K562 (cell line): ENCODE results near the gene SEMA3F. TPM values are rescaled to one million over a fixed set of nuclear protein-coding genes. Genes with fewer than 3 reads are reported as not detected.

ENCODE experiments used
- ATAC-seq: fragments of 200-7000 bp; cut with Tn5 transposase; 3 replicates; pipeline ENCODE4 v1.9.1; 2020; ENCODE audit warnings: moderate library complexity
- BruUV-seq: library from RNA; stranded (reverse); fragments of 400-500 nt; replicated peaks from 2 replicates; lab custom pipeline; 2021; lab: Mats Ljungman, UMichigan
- CTCF ChIA-PET: fragments of 300-600 bp; formaldehyde crosslinking; extraction: SDS; loops from one replicate; lab custom pipeline; 2021; ENCODE audit warnings: low intra/inter-chr PET ratio; lab: Yijun Ruan, JAX
- POLR2A ChIA-PET: fragments of 300-600, 350-650 bp; sonication (Branson Sonifier 250); formaldehyde crosslinking; extraction: SDS; loops from one replicate; lab custom pipeline; 2021; ENCODE audit warnings: antibody characterized with exemption, inconsistent platforms; lab: Yijun Ruan, JAX
- DNase-seq, 4 experiments: peaks; one replicate each; pipeline versions ENCODE4 v3.0.0 to v3.0.0-alpha.2; 2011 to 2018; ENCODE audit warnings: low spot score in 3 of 4, mixed read lengths in 3 of 4; ENCODE audit errors: extremely low read depth in 1 of 4
- FAIRE-seq: peaks from 2 replicates; lab custom pipeline; 2011; peaks lifted over from hg19 to GRCh38; lab: Jason Lieb, UNC
- H2AFZ ChIP-seq: 2 replicates; pipeline ENCODE4 v1.6.0; 2011; ENCODE audit warnings: low read depth, low read length, control low read depth, inconsistent platforms
- H3K27ac ChIP-seq: fragments of 200-600 bp; 3 replicates; pipeline ENCODE4 v1.8.0; 2011; ENCODE audit warnings: low read depth, mild to moderate bottlenecking, control low read depth, inconsistent platforms, low read length, moderate library complexity, mixed read lengths; ENCODE audit errors: extremely low read depth
- H3K27me3 ChIP-seq, 2 experiments: fragments of 300-600 bp in 1 of 2; 2 replicates in 1 of 2; 3 replicates in 1 of 2; pipeline versions ENCODE4 v1.6.0 to v1.8.0; 2011; ENCODE audit warnings: inconsistent platforms in 2 of 2, low read length in 2 of 2, mild to moderate bottlenecking in 1 of 2, mixed read lengths in 1 of 2, moderate library complexity in 1 of 2; ENCODE audit not compliant: control insufficient read depth in 2 of 2, insufficient read depth in 2 of 2
- H3K36me3 ChIP-seq: fragments of 300-600 bp; 3 replicates; pipeline ENCODE4 v1.8.0; 2011; ENCODE audit warnings: mild to moderate bottlenecking, low read length, inconsistent platforms; ENCODE audit not compliant: control insufficient read depth, insufficient read depth
- H3K4me1 ChIP-seq, 2 experiments: fragments of 200-600 bp in 1 of 2; replicated peaks in 1 of 2; 2 replicates in 1 of 2; 3 replicates in 1 of 2; pipeline versions ENCODE4 v1.5.1 to v1.8.0; 2011; ENCODE audit warnings: inconsistent platforms in 2 of 2, low read length in 2 of 2, mild to moderate bottlenecking in 1 of 2, mixed read lengths in 1 of 2, moderate library complexity in 1 of 2; ENCODE audit not compliant: control insufficient read depth in 2 of 2, insufficient read depth in 2 of 2
- H3K4me2 ChIP-seq: 2 replicates; pipeline ENCODE4 v1.6.1; 2011; ENCODE audit warnings: low read length, control low read depth, inconsistent platforms, mixed read lengths; ENCODE audit not compliant: insufficient read depth
- H3K4me3 ChIP-seq: fragments of 200-600 bp; sonication (generic), shearing (Covaris generic); 2 replicates; pipeline ENCODE4 v1.5.1; 2016; ENCODE audit warnings: control low read depth, inconsistent platforms
- H3K79me2 ChIP-seq: fragments of 200-600 bp; 3 replicates; pipeline ENCODE4 v1.8.0; 2011; ENCODE audit warnings: low read length, inconsistent platforms; ENCODE audit not compliant: control insufficient read depth, insufficient read depth
- H3K9ac ChIP-seq, 2 experiments: 2 replicates each; pipeline versions ENCODE4 v1.6.0 to v1.6.1; 2011; ENCODE audit warnings: low read depth in 2 of 2, low read length in 2 of 2, control low read depth in 1 of 2, inconsistent platforms in 1 of 2, mild to moderate bottlenecking in 1 of 2, mixed read lengths in 1 of 2; ENCODE audit not compliant: insufficient read depth in 1 of 2
- H3K9me1 ChIP-seq: one replicate; pipeline ENCODE4 v1.6.0; 2011; ENCODE audit warnings: inconsistent platforms, mild to moderate bottlenecking, low read length, moderate library complexity; ENCODE audit not compliant: control insufficient read depth, insufficient read depth
- H3K9me3 ChIP-seq: replicated peaks from 2 replicates; pipeline ENCODE4 v1.5.1; 2011; ENCODE audit warnings: low read depth, low read length, inconsistent platforms; ENCODE audit not compliant: control insufficient read depth, insufficient read depth
- H4K20me1 ChIP-seq: replicated peaks from 2 replicates; pipeline ENCODE4 v1.6.1; 2011; ENCODE audit warnings: low read length, inconsistent platforms, mixed read lengths; ENCODE audit not compliant: control insufficient read depth, insufficient read depth
- CREBBP ChIP-seq: IDR thresholded peaks from one replicate; pipeline ENCODE4 v1.6.1; 2012; ENCODE audit warnings: low read depth, mild to moderate bottlenecking, control low read depth, inconsistent platforms, low read length
- ELF1 ChIP-seq: fragments of 200-800 bp; sonication (Bioruptor generic); IDR thresholded peaks from 2 replicates; pipeline ENCODE4 v1.6.1; 2016; ENCODE audit warnings: missing genetic modification characterization, missing compliant biosample characterization
- HSF4 ChIP-seq: fragments of 250-450 bp; sonication (Bioruptor Pico); IDR thresholded peaks from 2 replicates; pipeline ENCODE4 v2.1.2; 2022; ENCODE audit warnings: mild to moderate bottlenecking, moderate library complexity, borderline replicate concordance
- MBD2 ChIP-seq: sonication (generic); IDR thresholded peaks from 2 replicates; pipeline ENCODE4 v1.6.1; 2016; ENCODE audit warnings: low read depth, borderline replicate concordance
- PRDM10 ChIP-seq: fragments of 450-650 bp; IDR thresholded peaks from 2 replicates; pipeline ENCODE4 v1.6.1; 2018; ENCODE audit not compliant: partially characterized antibody
- RBM25 ChIP-seq: fragments of 200-400 bp; formaldehyde crosslinking; IDR thresholded peaks from 2 replicates; pipeline ENCODE4 v1.6.1; 2018; ENCODE audit warnings: low read length, low read depth, moderate library complexity; ENCODE audit not compliant: severe bottlenecking
- TFAP4 ChIP-seq: sonication (generic); formaldehyde crosslinking; IDR thresholded peaks from 2 replicates; pipeline ENCODE4 v1.8.0; 2022; ENCODE audit warnings: missing genetic modification reagents, mild to moderate bottlenecking, moderate library complexity, borderline replicate concordance
- YY1 ChIP-seq, 3 experiments: IDR thresholded peaks; 2 replicates each; pipeline ENCODE4 v1.6.1; 2011; ENCODE audit warnings: low read length in 2 of 3, mild to moderate bottlenecking in 2 of 3, moderate library complexity in 2 of 3, borderline replicate concordance in 1 of 3, control low read depth in 1 of 3, low read depth in 1 of 3; ENCODE audit not compliant: insufficient read depth in 3 of 3, insufficient replicate concordance in 2 of 3, control insufficient read depth in 1 of 3, insufficient read length in 1 of 3; ENCODE audit errors: extremely low read depth in 1 of 3
- ZBTB5 ChIP-seq: fragments of 450-650 bp; IDR thresholded peaks from 2 replicates; pipeline ENCODE4 v1.6.1; 2017; ENCODE audit warnings: antibody characterized with exemption
- ZBTB7A ChIP-seq: IDR thresholded peaks from 2 replicates; pipeline ENCODE4 v1.6.1; 2011; ENCODE audit warnings: low read depth, mild to moderate bottlenecking, low read length, moderate library complexity, borderline replicate concordance; ENCODE audit not compliant: control insufficient read depth
- ZNF583 ChIP-seq: fragments of 250-450 bp; sonication (Bioruptor Pico); IDR thresholded peaks from 2 replicates; pipeline ENCODE4 v1.4.0; 2020
- ZNF707 ChIP-seq: fragments of 250-450 bp; sonication (Bioruptor Pico); conservative IDR thresholded peaks from 2 replicates; pipeline ENCODE4 v1.8.0; 2022; ENCODE audit warnings: inconsistent platforms, mild to moderate bottlenecking, moderate library complexity
- WGBS: fragments of 100-300 bp; shearing (Covaris generic); methylation state at CpG from one replicate; pipeline ENCODE4 v1.1.6; 2016; ENCODE audit warnings: low coverage, mixed read lengths; ENCODE audit not compliant: insufficient coverage; ENCODE audit errors: missing lambda C conversion rate; 5-methylcytosine and 5-hydroxymethylcytosine counted together
- in situ Hi-C: fragments of 300-500 bp; cut with MboI; formaldehyde crosslinking; loops from 4 replicates; pipeline ENCODE4 v1.15.0; 2018; ENCODE audit warnings: inconsistent platforms, mixed read lengths
- intact Hi-C: fragments of 100-400 bp; cut with micrococcal nuclease; formaldehyde crosslinking; loops from 2 replicates; pipeline ENCODE4 v1.14.2; 2022
- polyA plus RNA-seq, 8 experiments: library from polyadenylated mRNA; depleted of rRNA in 4 of 8; stranded (reverse) in 5 of 8; unstranded in 3 of 8; fragments of >200 nt; fragmentation: Nextera tagmentation in 2 of 8; fragmentation: Illumina TruSeq in 1 of 8; extraction: Ambion mirVana in 2 of 8; extraction: Trizol in 1 of 8; gene quantifications; 2 replicates each; pipeline versions ENCODE4 v1.2.1 to v1.2.3, GENCODE V29; 2011 to 2014; ENCODE audit warnings: inconsistent platforms in 1 of 8, missing spikeins in 1 of 8
- total RNA-seq, 7 experiments: library from RNA; depleted of rRNA in 6 of 7; stranded (reverse); fragments of >200 nt in 6 of 7; fragmentation: Illumina TruSeq in 2 of 7; extraction: Trizol in 2 of 7; gene quantifications; 2 replicates each; pipeline versions ENCODE4 v1.2.1 to v1.2.3, GENCODE V29; 2011 to 2021; ENCODE audit warnings: low replicate concordance in 1 of 7

The SEMA3F gene
- total and polyA plus RNA-seq, 9 of the 15 experiments (the other 6 are each of a cell fraction or from before 2014, with no cell fraction given): 0.58 to 3.0 (median 2.0) TPM; not detected in 2

GRCh38 chr3:50160561-50160983 is 5.4 kb downstream of the SEMA3F start:
- Histone ChIP-seq H3K4me2 (no peak overlapping the region), H3K36me3 (no peaks in the 10 kb centered on the region), H2AFZ (no peak overlapping the region), H3K27ac (no peak overlapping the region), H3K9ac (peak overlapping the region in 1 of 2 experiments; percentile 52; a peak in 1 of 4 replicates), H3K9me3 (no peaks in the 10 kb centered on the region), H3K27me3 (no peaks in the 10 kb centered on the region), H3K79me2 (no peaks in the 10 kb centered on the region; the same call in 2 of the 3 replicates), H4K20me1 (peaks cover 3% of the 10 kb centered on the region; the same call in 1 of the 2 replicates), H3K4me3 (no peak overlapping the region), H3K9me1 (no peaks in the 10 kb centered on the region), H3K4me1 (peaks cover 9 to 49% of the 10 kb centered on the region in 2 experiments; a peak in 4 of 5 replicates)
- FAIRE-seq (no peak), ATAC-seq (peak; percentile 57), DNase-seq (peak; percentile 54 to 63 (median 60))
- BruUV-seq: no TSS peak
- ChIA-PET POLR2A (interaction anchor here (0.6 kb wide), 1 partner anchor 27 kb away, joined by 3 read pairs; no protein-coding TSS in a partner anchor), CTCF (no interaction called here)
- 20% methylated on average over 3 of the region's 7 CpGs for WGBS
- 0 out of 2 replicates have a peak, but pooled peaks have one; percentile 3 for TF ChIP-seq ZBTB7A
- TF ChIP-seq CREBBP: no peak
- no peak for TF ChIP-seq MBD2
- TF ChIP-seq ZBTB5: no peak
- TF ChIP-seq RBM25: no peak
- no peak for TF ChIP-seq HSF4 (CRISPR knock-in tag)
- TF ChIP-seq ZNF583 (CRISPR knock-in tag): no peak
- TF ChIP-seq ZNF707: no peak
- TF ChIP-seq YY1 (IDR thresholded peaks at IDR 0.05; ENCODE audit: borderline replicate concordance in 1 of 3, control insufficient read depth in 1 of 3, extremely low read depth in 1 of 3, insufficient read depth in 3 of 3, insufficient read length in 1 of 3, insufficient replicate concordance in 2 of 3, low read depth in 1 of 3, low read length in 2 of 3): peak in 1 of 3 experiments; percentile 23
- TF ChIP-seq TFAP4: no peak
- TF ChIP-seq PRDM10: no peak
- TF ChIP-seq ELF1: no peak
- in situ Hi-C loops (no loop called here), intact Hi-C loops (no loop called here)
